Calu3 (cell line): ENCODE measurements around the gene RTL10. TPM values are rescaled to one million over a fixed set of nuclear protein-coding genes. Genes with fewer than 3 reads are reported as not detected.

Source experiments
- Bru-seq: library from RNA; stranded (reverse); fragments of 400-500 nt; gene quantifications from one replicate; lab custom pipeline; 2021; lab: Mats Ljungman, UMichigan
- BruChase-seq, 2 experiments: library from RNA; stranded (reverse); fragments of 400-500 nt; gene quantifications; one replicate each; lab custom pipeline; 2021; lab: Mats Ljungman, UMichigan
- BruUV-seq: library from RNA; stranded (reverse); fragments of 400-500 nt; replicated peaks from 2 replicates; lab custom pipeline; 2021; lab: Mats Ljungman, UMichigan
- CTCF ChIA-PET: fragments of 300-600 bp; sonication (Branson Sonifier 250); formaldehyde crosslinking; loops from one replicate; lab custom pipeline; 2022; ENCODE audit warnings: antibody characterized with exemption; lab: Charles Lee
- DNase-seq: peaks from one replicate; pipeline ENCODE4 v3.0.0; 2022
- H3K27ac Mint-ChIP-seq: one replicate; pipeline ENCODE4 v1.8.0; 2022; ENCODE audit warnings: mixed read lengths; ENCODE audit not compliant: unreplicated experiment
- H3K27me3 Mint-ChIP-seq: one replicate; pipeline ENCODE4 v1.8.0; 2022; ENCODE audit warnings: mixed read lengths; ENCODE audit not compliant: unreplicated experiment
- H3K36me3 Mint-ChIP-seq: one replicate; pipeline ENCODE4 v1.8.0; 2022; ENCODE audit warnings: mild to moderate bottlenecking, moderate library complexity, mixed read lengths; ENCODE audit not compliant: insufficient read depth, unreplicated experiment
- H3K4me1 Mint-ChIP-seq: one replicate; pipeline ENCODE4 v1.8.0; 2022; ENCODE audit warnings: mild to moderate bottlenecking, low read depth, mixed read lengths; ENCODE audit not compliant: unreplicated experiment
- H3K4me3 Mint-ChIP-seq: one replicate; pipeline ENCODE4 v1.8.0; 2022; ENCODE audit warnings: mild to moderate bottlenecking, low read depth, moderate library complexity, mixed read lengths; ENCODE audit not compliant: unreplicated experiment
- H3K9me3 Mint-ChIP-seq: one replicate; pipeline ENCODE4 v1.8.0; 2022; ENCODE audit warnings: low read depth, mixed read lengths; ENCODE audit not compliant: unreplicated experiment
- intact Hi-C: fragments of 100-400 bp; cut with micrococcal nuclease; formaldehyde crosslinking; loops from one replicate; pipeline ENCODE4 v1.10.0; 2022; ENCODE audit not compliant: unreplicated experiment
- long read RNA-seq: library from polyadenylated mRNA; stranded (forward); transcript quantifications from one replicate; pipeline ENCODE4 v2.0.0, GENCODE V29; 2022
- total RNA-seq: library from RNA; stranded (reverse); gene quantifications from 2 replicates; pipeline ENCODE4 v1.2.3, GENCODE V29; 2022
- TF ChIP-seq, protein P1 (sequence below): fragments of 200-600 bp; IDR thresholded peaks from one replicate; pipeline ENCODE4 v1.8.0; 2022; ENCODE audit warnings: antibody characterized with exemption; ENCODE audit not compliant: unreplicated experiment

RTL10 gene, protein sequence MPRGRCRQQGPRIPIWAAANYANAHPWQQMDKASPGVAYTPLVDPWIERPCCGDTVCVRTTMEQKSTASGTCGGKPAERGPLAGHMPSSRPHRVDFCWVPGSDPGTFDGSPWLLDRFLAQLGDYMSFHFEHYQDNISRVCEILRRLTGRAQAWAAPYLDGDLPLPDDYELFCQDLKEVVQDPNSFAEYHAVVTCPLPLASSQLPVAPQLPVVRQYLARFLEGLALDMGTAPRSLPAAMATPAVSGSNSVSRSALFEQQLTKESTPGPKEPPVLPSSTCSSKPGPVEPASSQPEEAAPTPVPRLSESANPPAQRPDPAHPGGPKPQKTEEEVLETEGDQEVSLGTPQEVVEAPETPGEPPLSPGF
- 26.2 and 28.7 TPM in 2 replicates for total RNA-seq
- Bru-seq, nascent RNA: percentile 79 among the genes with signal in this experiment
- percentile 95 among the genes with signal in this experiment for BruChase-seq, experiment 1, labeled RNA remaining after a 6-hour chase
- percentile 97 among the genes with signal in this experiment for BruChase-seq, experiment 2, labeled RNA remaining after a 2-hour chase
- long read RNA-seq, full-length matches to known transcripts: 7 of 11 reads
- long read RNA-seq, partial matches to known transcripts: 0 of 11 reads
- long read RNA-seq, other reads (novel, unspliced or antisense): 4 of 11 reads

DNA sequence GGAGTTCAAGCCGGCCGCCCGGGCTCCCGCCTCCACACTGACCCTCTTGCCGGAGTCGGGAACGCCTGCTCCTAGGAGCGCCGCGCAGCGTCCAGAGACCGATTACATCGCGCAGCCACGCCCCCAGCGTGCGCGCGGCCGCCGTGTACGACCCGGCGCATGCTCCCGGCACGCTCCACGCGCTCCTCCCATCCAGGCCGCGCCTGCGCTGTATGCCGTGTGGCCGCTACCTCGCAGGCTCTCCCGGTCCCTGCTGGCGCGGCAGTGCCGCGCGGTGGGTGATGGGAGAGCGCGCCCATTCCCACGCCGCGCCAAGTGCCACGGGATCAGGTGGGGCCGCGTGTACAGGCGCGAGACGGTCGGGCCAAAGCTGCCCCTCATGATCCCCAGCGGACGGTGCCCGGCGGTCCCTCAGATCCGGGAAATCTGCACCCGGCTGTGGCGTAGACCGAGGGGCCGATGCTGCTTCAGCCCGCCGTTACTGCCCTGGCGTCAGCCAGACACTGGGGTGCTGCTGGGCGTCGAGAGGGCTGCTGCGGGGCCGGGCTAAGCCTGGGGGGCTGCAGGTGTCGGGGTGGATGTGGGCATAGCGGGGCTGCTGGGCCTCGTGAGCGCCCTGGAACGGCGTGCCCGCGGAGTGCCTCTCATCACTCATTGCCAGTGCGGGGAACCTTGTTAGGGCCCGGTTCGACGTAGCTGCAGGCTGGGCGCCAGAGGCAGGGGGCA lies at the start of gene RTL10, which contains the start of gene GNB1L:
RTL10 (minus strand) TSS at position 97 of the 726 bp plus-strand sequence. CDS start 2,613 bp downstream, outside the sequence.
GNB1L (minus strand) TSS at position 97 of the 726 bp plus-strand sequence. CDS start 33,519 bp downstream, outside the sequence.
- Mint-ChIP-seq H3K36me3 (peaks cover 50% of the 10 kb centered on the region), H3K27ac (peak within 1 kb of the TSS; percentile 28), H3K4me3 (peak within 1 kb of the TSS; percentile 95), H3K27me3 (no peaks in the 10 kb centered on the region), H3K4me1 (peaks cover 39% of the 10 kb centered on the region), H3K9me3 (no peaks in the 10 kb centered on the region)
- intact Hi-C loops: loop anchor here (2.0 kb wide), 2 partner anchors 26 to 48 kb away; no protein-coding TSS in a partner anchor
- no TSS peak for BruUV-seq
- TF ChIP-seq, protein P1, sequence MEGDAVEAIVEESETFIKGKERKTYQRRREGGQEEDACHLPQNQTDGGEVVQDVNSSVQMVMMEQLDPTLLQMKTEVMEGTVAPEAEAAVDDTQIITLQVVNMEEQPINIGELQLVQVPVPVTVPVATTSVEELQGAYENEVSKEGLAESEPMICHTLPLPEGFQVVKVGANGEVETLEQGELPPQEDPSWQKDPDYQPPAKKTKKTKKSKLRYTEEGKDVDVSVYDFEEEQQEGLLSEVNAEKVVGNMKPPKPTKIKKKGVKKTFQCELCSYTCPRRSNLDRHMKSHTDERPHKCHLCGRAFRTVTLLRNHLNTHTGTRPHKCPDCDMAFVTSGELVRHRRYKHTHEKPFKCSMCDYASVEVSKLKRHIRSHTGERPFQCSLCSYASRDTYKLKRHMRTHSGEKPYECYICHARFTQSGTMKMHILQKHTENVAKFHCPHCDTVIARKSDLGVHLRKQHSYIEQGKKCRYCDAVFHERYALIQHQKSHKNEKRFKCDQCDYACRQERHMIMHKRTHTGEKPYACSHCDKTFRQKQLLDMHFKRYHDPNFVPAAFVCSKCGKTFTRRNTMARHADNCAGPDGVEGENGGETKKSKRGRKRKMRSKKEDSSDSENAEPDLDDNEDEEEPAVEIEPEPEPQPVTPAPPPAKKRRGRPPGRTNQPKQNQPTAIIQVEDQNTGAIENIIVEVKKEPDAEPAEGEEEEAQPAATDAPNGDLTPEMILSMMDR: no peak
- CTCF ChIA-PET: interaction anchor here (0.7 kb wide), 1 partner anchor 55 kb away, joined by 3 read pairs; no protein-coding TSS in a partner anchor
- peak; percentile 96 for DNase-seq

GRCh38 chr22:19904174-19904856 lies 49.6 kb upstream of the RTL10 start:
- no peaks in the 10 kb centered on the region for H3K9me3 Mint-ChIP-seq
- no peak overlapping the region for H3K4me3 Mint-ChIP-seq
- no peaks in the 10 kb centered on the region for H3K36me3 Mint-ChIP-seq
- BruUV-seq: no TSS peak
- H3K27me3 Mint-ChIP-seq: no peaks in the 10 kb centered on the region
- CTCF ChIA-PET: interaction anchor here (1.0 to 1.3 kb wide), 2 partner anchors 17 to 174 kb away, joined by 3 read pairs; no protein-coding TSS in a partner anchor
- H3K4me1 Mint-ChIP-seq: no peaks in the 10 kb centered on the region
- no peak overlapping the region for H3K27ac Mint-ChIP-seq
- no peak for DNase-seq
- TF ChIP-seq, protein P1: no peak
- intact Hi-C loops: no loop called here

DNA sequence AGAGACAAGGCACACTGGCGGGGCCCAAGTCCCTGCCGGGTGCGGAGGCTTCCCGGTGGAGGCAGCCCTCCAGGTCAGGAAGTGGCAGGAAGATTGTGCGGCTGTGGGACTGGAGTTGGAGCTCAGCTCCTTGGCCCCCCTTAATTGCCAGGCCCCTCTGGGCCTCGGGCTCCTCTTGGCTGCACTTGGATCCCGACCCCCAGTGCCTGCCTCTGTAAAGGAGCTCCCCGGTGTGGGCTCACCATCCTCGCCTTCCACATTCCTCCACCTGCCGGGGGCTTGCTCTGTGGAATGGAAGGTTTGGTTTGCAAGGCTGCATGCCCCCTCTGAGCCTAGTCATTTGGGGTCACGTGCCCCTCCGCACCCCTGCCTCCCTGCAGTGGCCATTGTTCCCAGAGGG lies 48.8 kb upstream of the RTL10 start:
- no peaks in the 10 kb centered on the region for H3K36me3 Mint-ChIP-seq
- H3K27me3 Mint-ChIP-seq: no peaks in the 10 kb centered on the region
- no peak overlapping the region for H3K4me3 Mint-ChIP-seq
- H3K4me1 Mint-ChIP-seq: no peaks in the 10 kb centered on the region
- TF ChIP-seq, protein P1: no peak
- no peak for DNase-seq
- intact Hi-C loops: no loop called here
- no peaks in the 10 kb centered on the region for H3K9me3 Mint-ChIP-seq
- CTCF ChIA-PET: no interaction called here
- no TSS peak for BruUV-seq
- H3K27ac Mint-ChIP-seq: no peak overlapping the region
